IMR-90 (cell line): Measurements from ENCODE around the gene TAL1. TPM values are rescaled to one million over a fixed set of nuclear protein-coding genes. Genes with fewer than 3 reads are reported as not detected.

Experiments used
- ATAC-seq: fragments of 200-7000 bp; cut with Tn5 transposase; 2 replicates; pipeline ENCODE4 v1.9.1; 2020; ENCODE audit warnings: low read depth, mild to moderate bottlenecking, moderate library complexity
- BruUV-seq: library from RNA; stranded (reverse); fragments of 400-500 nt; replicated peaks from 2 replicates; lab custom pipeline; 2021; lab: Mats Ljungman, UMichigan
- CTCF ChIA-PET: fragments of 300-600 bp; formaldehyde crosslinking; extraction: SDS; loops from one replicate; lab custom pipeline; 2021; ENCODE audit warnings: antibody characterized with exemption; lab: Yijun Ruan, JAX
- POLR2A ChIA-PET: fragments of 300-600 bp; sonication (Branson Sonifier 250); formaldehyde crosslinking; loops from one replicate; lab custom pipeline; 2022; ENCODE audit warnings: antibody characterized with exemption; ENCODE audit not compliant: unreplicated experiment; lab: Charles Lee
- DNase-seq: peaks from one replicate; pipeline ENCODE4 v3.0.0; 2013
- H2AFZ ChIP-seq: replicated peaks from 2 replicates; pipeline ENCODE3; 2013; ENCODE audit warnings: low read length, mild to moderate bottlenecking; ENCODE audit not compliant: poor library complexity
- H2AK5ac ChIP-seq: 2 replicates; pipeline ENCODE4 v1.6.1; 2013; ENCODE audit warnings: low read depth, low read length, inconsistent platforms
- H2AK9ac ChIP-seq: replicated peaks from 2 replicates; pipeline ENCODE3; 2013; ENCODE audit warnings: mild to moderate bottlenecking, low read depth, low read length, moderate library complexity; ENCODE audit not compliant: poor library complexity
- H2BK120ac ChIP-seq: 2 replicates; pipeline ENCODE4 v1.6.1; 2013; ENCODE audit warnings: low read depth, low read length, inconsistent platforms
- H2BK15ac ChIP-seq: 3 replicates; pipeline ENCODE4 v1.6.1; 2013; ENCODE audit warnings: low read depth, low read length, inconsistent platforms
- H2BK20ac ChIP-seq: 2 replicates; pipeline ENCODE4 v1.6.1; 2013; ENCODE audit warnings: low read depth, mild to moderate bottlenecking, inconsistent platforms, low read length, moderate library complexity
- H2BK5ac ChIP-seq: 2 replicates; pipeline ENCODE4 v1.6.1; 2013; ENCODE audit warnings: mild to moderate bottlenecking, low read depth, low read length, inconsistent platforms; ENCODE audit not compliant: poor library complexity, severe bottlenecking
- H3K14ac ChIP-seq: replicated peaks from 2 replicates; pipeline ENCODE4 v1.6.1; 2013; ENCODE audit warnings: low read depth, low read length, inconsistent platforms
- H3K18ac ChIP-seq: 2 replicates; pipeline ENCODE4 v1.6.1; 2013; ENCODE audit warnings: low read depth, low read length, control low read depth
- H3K23ac ChIP-seq: 2 replicates; pipeline ENCODE4 v1.6.1; 2013; ENCODE audit warnings: low read depth, low read length, inconsistent platforms
- H3K27ac ChIP-seq: 2 replicates; pipeline ENCODE4 v1.5.1; 2013; ENCODE audit warnings: mild to moderate bottlenecking, control low read depth, low read length; ENCODE audit not compliant: insufficient read depth
- H3K27me3 ChIP-seq: 2 replicates; pipeline ENCODE4 v1.6.1; 2013; ENCODE audit warnings: low read length; ENCODE audit not compliant: control insufficient read depth, insufficient read depth
- H3K36me3 ChIP-seq: 2 replicates; pipeline ENCODE4 v1.6.1; 2013; ENCODE audit warnings: low read length, mixed read lengths; ENCODE audit not compliant: control insufficient read depth, insufficient read depth
- H3K4ac ChIP-seq: 2 replicates; pipeline ENCODE4 v1.6.1; 2013; ENCODE audit warnings: low read depth, low read length, inconsistent platforms
- H3K4me1 ChIP-seq: 2 replicates; pipeline ENCODE4 v1.6.1; 2013; ENCODE audit warnings: low read length, mixed read lengths; ENCODE audit not compliant: control insufficient read depth, insufficient read depth
- H3K4me2 ChIP-seq: 2 replicates; pipeline ENCODE4 v1.6.1; 2013; ENCODE audit warnings: low read depth, mild to moderate bottlenecking, control low read depth, low read length, moderate library complexity
- H3K4me3 ChIP-seq: 2 replicates; pipeline ENCODE4 v1.5.1; 2013; ENCODE audit warnings: low read depth, mild to moderate bottlenecking, control low read depth, low read length, moderate library complexity; ENCODE audit not compliant: insufficient read depth
- H3K56ac ChIP-seq: 2 replicates; pipeline ENCODE4 v1.6.1; 2013; ENCODE audit warnings: low read length, inconsistent platforms; ENCODE audit not compliant: insufficient read depth; ENCODE audit errors: extremely low read depth
- H3K79me1 ChIP-seq, 2 experiments: 2 replicates each; pipeline ENCODE4 v1.6.1; 2013; ENCODE audit warnings: low read length in 2 of 2, inconsistent platforms in 1 of 2, low read depth in 1 of 2
- H3K9ac ChIP-seq: 2 replicates; pipeline ENCODE4 v1.6.1; 2013; ENCODE audit warnings: low read depth, low read length, control low read depth
- H3K9me1 ChIP-seq: 2 replicates; pipeline ENCODE4 v1.6.1; 2013; ENCODE audit warnings: low read length, inconsistent platforms; ENCODE audit not compliant: insufficient read depth
- H3K9me3 ChIP-seq: 2 replicates; pipeline ENCODE4 v1.6.1; 2013; ENCODE audit warnings: low read length; ENCODE audit not compliant: control insufficient read depth, insufficient read depth
- H4K20me1 ChIP-seq: 2 replicates; pipeline ENCODE4 v1.6.1; 2013; ENCODE audit warnings: low read length, inconsistent platforms; ENCODE audit not compliant: insufficient read depth
- H4K5ac ChIP-seq: 2 replicates; pipeline ENCODE4 v1.6.1; 2013; ENCODE audit warnings: mild to moderate bottlenecking, low read depth, low read length, control low read depth
- H4K8ac ChIP-seq, 2 experiments: 2 replicates each; pipeline ENCODE4 v1.6.1; 2013; ENCODE audit warnings: low read depth in 2 of 2, low read length in 2 of 2, control low read depth in 1 of 2, inconsistent platforms in 1 of 2
- H4K91ac ChIP-seq: 2 replicates; pipeline ENCODE4 v1.6.1; 2013; ENCODE audit warnings: low read depth, low read length, inconsistent platforms; ENCODE audit not compliant: insufficient read depth
- CEBPB ChIP-seq: IDR thresholded peaks from 2 replicates; pipeline ENCODE4 v1.6.1; 2012; ENCODE audit warnings: low read depth, low read length, improper control_type of control experiment
- CHD1 ChIP-seq: IDR thresholded peaks from 2 replicates; pipeline ENCODE4 v1.6.1; 2012; ENCODE audit warnings: low read depth, low read length, improper control_type of control experiment
- CTCF ChIP-seq: conservative IDR thresholded peaks from 2 replicates; pipeline ENCODE4 v1.5.1; 2012; ENCODE audit warnings: mild to moderate bottlenecking, low read depth, low read length, improper control_type of control experiment
- MXI1 ChIP-seq: IDR thresholded peaks from 2 replicates; pipeline ENCODE4 v1.6.1; 2012; ENCODE audit warnings: low read depth, mild to moderate bottlenecking, low read length, moderate library complexity, borderline replicate concordance
- NFE2L2 ChIP-seq: fragments of 150-350 bp; IDR thresholded peaks from 2 replicates; pipeline ENCODE4 v1.6.1; 2016; ENCODE audit warnings: low read depth, mild to moderate bottlenecking, low read length
- POLR2A ChIP-seq: IDR thresholded peaks from 2 replicates; pipeline ENCODE4 v1.6.1; 2012; ENCODE audit warnings: mild to moderate bottlenecking, low read depth, low read length
- RAD21 ChIP-seq: IDR thresholded peaks from 2 replicates; pipeline ENCODE4 v1.6.1; 2012; ENCODE audit warnings: low read length, improper control_type of control experiment
- RCOR1 ChIP-seq: IDR thresholded peaks from 2 replicates; pipeline ENCODE4 v1.6.1; 2012; ENCODE audit warnings: mild to moderate bottlenecking, low read length, improper control_type of control experiment; ENCODE audit not compliant: insufficient replicate concordance
- RFX5 ChIP-seq: IDR thresholded peaks from 2 replicates; pipeline ENCODE4 v1.8.0; 2012; ENCODE audit warnings: low read depth, mild to moderate bottlenecking, low read length, moderate library complexity
- SMC3 ChIP-seq: fragments of 150-350 bp; IDR thresholded peaks from 2 replicates; pipeline ENCODE4 v1.6.1; 2016; ENCODE audit warnings: low read depth, mild to moderate bottlenecking, antibody characterized with exemption, low read length, moderate library complexity
- WGBS, 2 experiments: methylation state at CpG; one replicate each; pipeline versions ENCODE4 v1.1.5 to v1.1.7; 2013; ENCODE audit warnings: missing lambda C conversion rate in 2 of 2; ENCODE audit not compliant: insufficient read length in 1 of 2; ENCODE audit errors: extremely low coverage in 2 of 2; 5-methylcytosine and 5-hydroxymethylcytosine counted together
- dilution Hi-C: fragments of 300-500 bp; cut with HindIII; formaldehyde crosslinking; loops from one replicate; pipeline ENCODE4 v1.14.3; 2018; ENCODE audit warnings: low sequenced_read_pairs; ENCODE audit not compliant: unreplicated experiment
- in situ Hi-C: fragments of 300-500 bp; cut with MboI; formaldehyde crosslinking; loops from 3 replicates; pipeline ENCODE4 v1.14.3; 2019; ENCODE audit warnings: low sequenced_read_pairs, inconsistent platforms, mixed read lengths
- intact Hi-C: fragments of 100-400 bp; cut with micrococcal nuclease; formaldehyde crosslinking; loops from 2 replicates; pipeline ENCODE4 v1.10.0; 2022
- polyA plus RNA-seq, 3 experiments: library from polyadenylated mRNA; depleted of rRNA; stranded (reverse); fragments of >200 nt; gene quantifications; 2 replicates each; pipeline ENCODE4 v1.2.3, GENCODE V29; 2012; ENCODE audit warnings: low replicate concordance in 1 of 3
- total RNA-seq: library from RNA; depleted of rRNA; stranded (reverse); fragments of >200 nt; gene quantifications from 2 replicates; pipeline ENCODE4 v1.2.3, GENCODE V29; 2012
- TF ChIP-seq, protein P1 (sequence below): fragments of 150-350 bp; IDR thresholded peaks from 2 replicates; pipeline ENCODE4 v1.6.1; 2017; ENCODE audit warnings: mild to moderate bottlenecking, antibody characterized with exemption, low read length, low read depth
- TF ChIP-seq, protein P2 (sequence below): fragments of 150-350 bp; IDR thresholded peaks from 2 replicates; pipeline ENCODE4 v1.6.1; 2016; ENCODE audit warnings: low read depth, mild to moderate bottlenecking, low read length, moderate library complexity, borderline replicate concordance

Gene TAL1
- total and polyA plus RNA-seq, 2 of the 4 experiments (the other 2 are of a cell fraction), result not detected

GRCh38 chr1:47179017-47179987 lies 52.7 kb downstream of the TAL1 start:
- dilution Hi-C loops, result no loop called here
- Histone ChIP-seq H3K23ac (no peak overlapping the region; the same call in 1 of the 2 replicates), H2AFZ (peak overlapping the region; percentile 91), H3K18ac (no peak overlapping the region), H2BK15ac (no peak overlapping the region), H3K9me3 (no peaks in the 10 kb centered on the region), H3K36me3 (no peaks in the 10 kb centered on the region), H3K56ac (no peak overlapping the region), H3K9ac (peak overlapping the region; percentile 19; the same call in 1 of the 2 replicates), H3K4me2 (peak overlapping the region; percentile 88), H4K5ac (peak overlapping the region; percentile 62), H3K4ac (peak overlapping the region; percentile 16; the same call in 1 of the 2 replicates), H3K4me3 (peak overlapping the region; percentile 27), H4K8ac (peak overlapping the region; percentile 86 to 91), H4K91ac (peak overlapping the region; percentile 19; the same call in 1 of the 2 replicates), H2BK5ac (no peak overlapping the region), H3K79me1 (no peaks in the 10 kb centered on the region), H2AK9ac (peak overlapping the region; percentile 52), H3K4me1 (no peaks in the 10 kb centered on the region), H2BK20ac (no peak overlapping the region), H4K20me1 (no peaks in the 10 kb centered on the region), H2BK120ac (no peak overlapping the region), H2AK5ac (no peak overlapping the region), H3K27me3 (no peaks in the 10 kb centered on the region; the same call in 1 of the 2 replicates), H3K14ac (no peak overlapping the region), H3K27ac (no peak overlapping the region), H3K9me1 (no peaks in the 10 kb centered on the region)
- POLR2A ChIA-PET, result no interaction called here
- no TSS peak for BruUV-seq
- ATAC-seq (peak; percentile 91), DNase-seq (peak; percentile 91)
- CTCF ChIA-PET, result interaction anchor here (0.6 to 1.8 kb wide), 20 partner anchors 11 to 547 kb away, joined by 3 to 14 read pairs (median 4); partner anchors contain the start of genes FOXD2 and PDZK1IP1
- 7% methylated on average over 18 of the region's 30 CpGs; no CpG with 5 or more reads in 1 of the 2 experiments for WGBS, 2 experiments
- intact Hi-C loops, result loop anchor here (1.0 to 10.0 kb wide), 10 partner anchors 153 to 1315 kb away; partner anchors contain the start of gene CMPK1
- in situ Hi-C loops, result no loop called here
- no peak for TF ChIP-seq MXI1
- TF ChIP-seq CHD1, result no peak
- no peak for TF ChIP-seq NFE2L2
- TF ChIP-seq, protein P1, sequence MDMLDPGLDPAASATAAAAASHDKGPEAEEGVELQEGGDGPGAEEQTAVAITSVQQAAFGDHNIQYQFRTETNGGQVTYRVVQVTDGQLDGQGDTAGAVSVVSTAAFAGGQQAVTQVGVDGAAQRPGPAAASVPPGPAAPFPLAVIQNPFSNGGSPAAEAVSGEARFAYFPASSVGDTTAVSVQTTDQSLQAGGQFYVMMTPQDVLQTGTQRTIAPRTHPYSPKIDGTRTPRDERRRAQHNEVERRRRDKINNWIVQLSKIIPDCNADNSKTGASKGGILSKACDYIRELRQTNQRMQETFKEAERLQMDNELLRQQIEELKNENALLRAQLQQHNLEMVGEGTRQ, result no peak
- TF ChIP-seq SMC3, result peak; percentile 82
- peak; percentile 93 for TF ChIP-seq RAD21
- peak; percentile 98 for TF ChIP-seq CTCF
- TF ChIP-seq CEBPB, result no peak
- no peak for TF ChIP-seq RCOR1
- no peak for TF ChIP-seq RFX5
- TF ChIP-seq, protein P2, sequence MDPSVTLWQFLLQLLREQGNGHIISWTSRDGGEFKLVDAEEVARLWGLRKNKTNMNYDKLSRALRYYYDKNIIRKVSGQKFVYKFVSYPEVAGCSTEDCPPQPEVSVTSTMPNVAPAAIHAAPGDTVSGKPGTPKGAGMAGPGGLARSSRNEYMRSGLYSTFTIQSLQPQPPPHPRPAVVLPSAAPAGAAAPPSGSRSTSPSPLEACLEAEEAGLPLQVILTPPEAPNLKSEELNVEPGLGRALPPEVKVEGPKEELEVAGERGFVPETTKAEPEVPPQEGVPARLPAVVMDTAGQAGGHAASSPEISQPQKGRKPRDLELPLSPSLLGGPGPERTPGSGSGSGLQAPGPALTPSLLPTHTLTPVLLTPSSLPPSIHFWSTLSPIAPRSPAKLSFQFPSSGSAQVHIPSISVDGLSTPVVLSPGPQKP, result no peak
- TF ChIP-seq POLR2A, result no peak
